ENCODE data around the gene DNAJC22. TPM values are rescaled to one million over a fixed set of nuclear protein-coding genes. Genes with fewer than 3 reads are reported as not detected.
"Not testable (repeated sequence)": the region's sequence is repeated elsewhere in the genome, so short reads cannot be mapped to it uniquely, and the experiment has no call there.

DNAJC22 gene
- total RNA-seq, 1 donor from 2014 or later, result 0.11 TPM

GRCh38 chr12:49330631-49331379 is 15.9 kb upstream of the DNAJC22 start:
- intact Hi-C loops (cut with micrococcal nuclease), result no loop called here

- intact Hi-C loops (cut with micrococcal nuclease), result no loop called here
Measured at GRCh38 chr12:49331380-49332222, 15.1 kb upstream of the DNAJC22 start.

GRCh38 chr12:49332441-49332861 is 14.2 kb upstream of the DNAJC22 start:
- intact Hi-C loops (cut with micrococcal nuclease), result no loop called here

GRCh38 chr12:49332891-49333371 is 13.8 kb upstream of the DNAJC22 start:
- intact Hi-C loops (cut with micrococcal nuclease), result no loop called here

GRCh38 chr12:49333778-49334177 is 12.9 kb upstream of the DNAJC22 start:
- intact Hi-C loops (cut with micrococcal nuclease), result not testable (repeated sequence)

- intact Hi-C loops (cut with micrococcal nuclease), result no loop called here
Measured at GRCh38 chr12:49334226-49334625, 12.5 kb upstream of the DNAJC22 start.

- intact Hi-C loops (cut with micrococcal nuclease), result loop anchor here (5.0 kb wide), 1 partner anchor 352 kb away; no protein-coding TSS in a partner anchor
Measured at GRCh38 chr12:49334681-49335080, 12.0 kb upstream of the DNAJC22 start.

- intact Hi-C loops (cut with micrococcal nuclease), result loop anchor here (5.0 kb wide), 1 partner anchor 353 kb away; no protein-coding TSS in a partner anchor
Measured at GRCh38 chr12:49335118-49335954, 11.4 kb upstream of the DNAJC22 start.

- intact Hi-C loops (cut with micrococcal nuclease), result loop anchor here (2.0 to 5.0 kb wide), 2 partner anchors 13 to 354 kb away; partner anchors contain the start of gene TROAP
Measured at GRCh38 chr12:49335955-49336644, 10.6 kb upstream of the DNAJC22 start.

- intact Hi-C loops (cut with micrococcal nuclease), result loop anchor here (1.0 to 5.0 kb wide), 4 partner anchors 10 to 355 kb away; partner anchors contain the start of gene TROAP
Measured at GRCh38 chr12:49336645-49337584, 9.8 kb upstream of the DNAJC22 start, which contains the start of gene C1QL4. TSS of gene C1QL4 (minus strand) at chr12:49337188. CDS start at chr12:49336477, 711 bp downstream.

GRCh38 chr12:49338830-49339463 is 7.7 kb upstream of the DNAJC22 start:
- intact Hi-C loops (cut with micrococcal nuclease), result loop anchor here (5.0 kb wide), 1 partner anchor 357 kb away; no protein-coding TSS in a partner anchor

GRCh38 chr12:49339464-49339861 is 7.2 kb upstream of the DNAJC22 start:
- intact Hi-C loops (cut with micrococcal nuclease), result loop anchor here (5.0 kb wide), 1 partner anchor 357 kb away; no protein-coding TSS in a partner anchor

- intact Hi-C loops (cut with micrococcal nuclease), result no loop called here
Measured at GRCh38 chr12:49340095-49340870, 6.4 kb upstream of the DNAJC22 start.

GRCh38 chr12:49340971-49341776 is 5.5 kb upstream of the DNAJC22 start:
- intact Hi-C loops (cut with micrococcal nuclease), result no loop called here

GRCh38 chr12:49341777-49342065 is 5.0 kb upstream of the DNAJC22 start:
- intact Hi-C loops (cut with micrococcal nuclease), result loop anchor here (1.0 kb wide), 1 partner anchor 53 kb away; no protein-coding TSS in a partner anchor

GRCh38 chr12:49342066-49342913 is 4.4 kb upstream of the DNAJC22 start:
- intact Hi-C loops (cut with micrococcal nuclease), result loop anchor here (1.0 kb wide), 1 partner anchor 54 kb away; no protein-coding TSS in a partner anchor
